ENCODE data around the gene OBI1.
A peak's percentile ranks its signal among the peaks of the same experiment; 100 is the strongest.

Gene OBI1

DNA sequence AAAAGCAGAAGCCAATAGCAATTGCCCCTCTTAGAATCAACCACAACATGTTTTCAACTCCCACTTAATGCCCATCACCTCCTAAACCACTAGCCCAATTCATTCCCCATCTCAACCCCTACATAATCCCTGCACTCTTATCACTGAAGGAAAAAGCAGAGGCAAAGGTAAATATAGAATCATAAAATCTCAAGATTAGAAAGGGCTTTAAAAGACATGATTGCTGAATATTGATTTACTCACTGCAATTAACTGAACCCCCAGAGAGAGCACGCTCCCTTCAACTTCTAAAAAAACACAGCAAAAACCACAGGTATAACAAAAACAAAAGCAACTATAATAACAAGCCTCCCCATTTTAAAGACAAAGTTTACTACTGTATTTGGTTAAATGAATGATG is 40.5 kb downstream of the OBI1 start (continued):
- TF ChIP-seq, protein P1, sequence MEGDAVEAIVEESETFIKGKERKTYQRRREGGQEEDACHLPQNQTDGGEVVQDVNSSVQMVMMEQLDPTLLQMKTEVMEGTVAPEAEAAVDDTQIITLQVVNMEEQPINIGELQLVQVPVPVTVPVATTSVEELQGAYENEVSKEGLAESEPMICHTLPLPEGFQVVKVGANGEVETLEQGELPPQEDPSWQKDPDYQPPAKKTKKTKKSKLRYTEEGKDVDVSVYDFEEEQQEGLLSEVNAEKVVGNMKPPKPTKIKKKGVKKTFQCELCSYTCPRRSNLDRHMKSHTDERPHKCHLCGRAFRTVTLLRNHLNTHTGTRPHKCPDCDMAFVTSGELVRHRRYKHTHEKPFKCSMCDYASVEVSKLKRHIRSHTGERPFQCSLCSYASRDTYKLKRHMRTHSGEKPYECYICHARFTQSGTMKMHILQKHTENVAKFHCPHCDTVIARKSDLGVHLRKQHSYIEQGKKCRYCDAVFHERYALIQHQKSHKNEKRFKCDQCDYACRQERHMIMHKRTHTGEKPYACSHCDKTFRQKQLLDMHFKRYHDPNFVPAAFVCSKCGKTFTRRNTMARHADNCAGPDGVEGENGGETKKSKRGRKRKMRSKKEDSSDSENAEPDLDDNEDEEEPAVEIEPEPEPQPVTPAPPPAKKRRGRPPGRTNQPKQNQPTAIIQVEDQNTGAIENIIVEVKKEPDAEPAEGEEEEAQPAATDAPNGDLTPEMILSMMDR (tag by site-specific recombination; IDR thresholded peaks at IDR 0.05), result no peak
- TF ChIP-seq ZNF16 (tag by site-specific recombination; IDR thresholded peaks at IDR 0.05; ENCODE audit: low read depth), result no peak
- 0 out of 2 replicates have a peak, but pooled peaks have one; percentile 45 for TF ChIP-seq KLF10 (tag by site-specific recombination; IDR thresholded peaks at IDR 0.05)
- TF ChIP-seq GLI4 (tag by site-specific recombination; IDR thresholded peaks at IDR 0.05), result no peak
- peak; percentile 68; the same call in 1 of the 2 replicates for TF ChIP-seq ZSCAN30 (tag by site-specific recombination; IDR thresholded peaks at IDR 0.05)
- TF ChIP-seq ZBTB8A (tag by site-specific recombination; IDR thresholded peaks at IDR 0.05), result peak; percentile 69; the same call in 1 of the 2 replicates
- 0 out of 2 replicates have a peak, but pooled peaks have one; percentile 34 for TF ChIP-seq HIC1 (tag by site-specific recombination; IDR thresholded peaks at IDR 0.05)
- peak; percentile 92 for TF ChIP-seq ZNF18 (tag by site-specific recombination; IDR thresholded peaks at IDR 0.05)
- peak; percentile 99 for TF ChIP-seq FEZF1 (tag by site-specific recombination; IDR thresholded peaks at IDR 0.05)
- TF ChIP-seq ZNF777 (tag by site-specific recombination; IDR thresholded peaks at IDR 0.05; ENCODE audit: borderline replicate concordance), result no peak
- 0 out of 2 replicates have a peak, but pooled peaks have one; percentile 44 for TF ChIP-seq ZFP3 (tag by site-specific recombination; IDR thresholded peaks at IDR 0.05; ENCODE audit: low read depth)
- TF ChIP-seq ZNF660 (tag by site-specific recombination; IDR thresholded peaks at IDR 0.05), result no peak
- peak; percentile 85; the same call in 1 of the 2 replicates for TF ChIP-seq MZF1 (tag by site-specific recombination; IDR thresholded peaks at IDR 0.05; ENCODE audit: borderline replicate concordance)
- no peak for TF ChIP-seq ZNF626 (tag by site-specific recombination; IDR thresholded peaks at IDR 0.05)
- no peak for TF ChIP-seq KLF9 (tag by site-specific recombination; IDR thresholded peaks at IDR 0.05; ENCODE audit: low read depth)
- TF ChIP-seq GLIS1 (tag by site-specific recombination; IDR thresholded peaks at IDR 0.05), result peak; percentile 81
- TF ChIP-seq ZNF76 (tag by site-specific recombination; IDR thresholded peaks at IDR 0.05; ENCODE audit: borderline replicate concordance, low read depth), result no peak
- 0 out of 2 replicates have a peak, but pooled peaks have one; percentile 80 for TF ChIP-seq ZNF580 (tag by site-specific recombination; IDR thresholded peaks at IDR 0.05)
- no peak for TF ChIP-seq ZNF792 (tag by site-specific recombination; IDR thresholded peaks at IDR 0.05)
- no peak for TF ChIP-seq ZNF629 (tag by site-specific recombination; IDR thresholded peaks at IDR 0.05)
- no peak for TF ChIP-seq ZNF785 (tag by site-specific recombination; IDR thresholded peaks at IDR 0.05)
- peak; percentile 97 for TF ChIP-seq GFI1B (tag by site-specific recombination; IDR thresholded peaks at IDR 0.05)
- TF ChIP-seq OSR2 (tag by site-specific recombination; IDR thresholded peaks at IDR 0.05), result peak; percentile 99
- no peak for TF ChIP-seq TSHZ1 (tag by site-specific recombination; IDR thresholded peaks at IDR 0.05; ENCODE audit: borderline replicate concordance)
- TF ChIP-seq TRIM28 (IDR thresholded peaks at IDR 0.05; ENCODE audit: borderline replicate concordance, low read length), result peak; percentile 66; the same call in 1 of the 2 replicates
- TF ChIP-seq OVOL3 (tag by site-specific recombination; IDR thresholded peaks at IDR 0.05), result peak; percentile 46; the same call in 1 of the 2 replicates
- TF ChIP-seq BCL11B (tag by site-specific recombination; IDR thresholded peaks at IDR 0.05; ENCODE audit: low read depth), result peak; percentile 98
- no peak for TF ChIP-seq ZNF140 (tag by site-specific recombination; IDR thresholded peaks at IDR 0.05)
- TF ChIP-seq ZNF596 (tag by site-specific recombination; IDR thresholded peaks at IDR 0.05), result no peak
- TF ChIP-seq ZNF610 (tag by site-specific recombination; IDR thresholded peaks at IDR 0.05; ENCODE audit: borderline replicate concordance), result 0 out of 2 replicates have a peak, but pooled peaks have one; percentile 22
- no peak for TF ChIP-seq ZNF623 (tag by site-specific recombination; IDR thresholded peaks at IDR 0.05)
- peak; percentile 74 for TF ChIP-seq ZXDB (tag by site-specific recombination; IDR thresholded peaks at IDR 0.05)
- TF ChIP-seq YY1 (tag by site-specific recombination; IDR thresholded peaks at IDR 0.05), result no peak
